HG02763 (cell line): ENCODE measurements around the gene AFF3.

ENCODE experiments used
- ATAC-seq: cut with Tn5 transposase; IDR thresholded peaks from one replicate; pipeline ENCODE4 v1.9.1; 2021; ENCODE audit warnings: mild to moderate bottlenecking, moderate library complexity; ENCODE audit not compliant: unreplicated experiment

AFF3 gene

DNA sequence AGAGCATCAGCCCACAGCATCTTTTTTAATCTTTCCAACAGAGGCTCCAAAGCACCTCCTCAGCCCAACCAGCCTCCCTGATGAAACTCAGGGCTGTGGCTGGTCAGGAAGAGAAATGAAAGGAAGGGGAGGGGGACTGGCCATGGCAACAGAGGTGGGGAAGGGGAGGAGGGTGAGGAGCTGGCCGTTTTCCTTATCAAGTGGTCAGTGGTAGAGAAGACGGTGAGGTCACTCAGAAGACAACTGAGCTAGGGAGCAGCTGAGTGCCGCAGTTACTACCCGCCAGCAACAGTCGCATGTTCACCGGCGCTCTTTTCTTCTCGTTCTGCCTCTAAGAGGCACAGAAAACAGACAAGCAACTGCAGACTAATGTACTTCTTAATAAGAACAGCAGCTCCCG, 97.4 kb downstream of the AFF3 start:
- no peak for ATAC-seq

DNA sequence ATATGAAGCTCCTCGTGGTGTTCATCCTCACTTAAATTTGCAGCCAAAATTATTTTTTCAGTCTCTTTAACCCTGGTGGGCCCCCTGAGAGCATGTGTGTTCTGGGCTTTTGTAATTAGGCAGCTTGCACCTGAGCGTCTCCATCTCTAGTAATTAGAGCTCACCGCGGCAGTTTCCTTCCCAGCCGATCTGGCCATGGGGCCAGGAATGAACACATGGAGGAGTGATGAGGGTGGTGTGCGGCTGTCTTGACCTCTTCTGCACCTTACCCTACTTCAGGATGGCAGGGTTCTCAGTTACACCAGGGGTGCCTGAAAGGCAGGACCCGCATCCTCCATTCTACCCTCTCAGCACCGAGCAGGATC, 98.5 kb downstream of the AFF3 start:
- ATAC-seq = no peak

- ATAC-seq = no peak
Measured at GRCh38 chr2:100043081-100043890, 99.1 kb downstream of the AFF3 start.

- ATAC-seq = no peak
Measured at GRCh38 chr2:100042562-100042961, 99.8 kb downstream of the AFF3 start.

- ATAC-seq = no peak
Measured at GRCh38 chr2:100041946-100042345, 100.4 kb downstream of the AFF3 start.

DNA sequence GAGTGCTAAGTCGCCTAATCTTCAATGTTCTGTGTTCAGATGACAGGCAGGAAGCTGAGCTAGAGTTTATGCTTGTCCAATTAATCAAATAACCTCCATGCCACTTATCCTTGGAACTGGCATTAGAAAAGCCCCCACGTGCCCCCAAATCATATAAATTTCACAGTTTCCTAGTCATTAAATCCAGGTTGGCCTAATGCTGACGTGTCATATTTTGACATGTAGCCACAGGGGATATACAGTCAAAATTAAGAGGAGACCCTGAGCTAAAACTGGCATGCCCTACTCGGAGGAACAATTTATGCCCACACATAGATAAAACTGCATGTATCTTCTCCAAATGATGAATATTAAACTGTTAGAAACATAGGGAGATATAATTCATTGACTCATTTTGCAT, 101.0 kb downstream of the AFF3 start:
- ATAC-seq = no peak

GRCh38 chr2:100040906-100041305, 101.5 kb downstream of the AFF3 start:
- no peak for ATAC-seq

GRCh38 chr2:100039291-100039980, 103.0 kb downstream of the AFF3 start:
- no peak for ATAC-seq

DNA sequence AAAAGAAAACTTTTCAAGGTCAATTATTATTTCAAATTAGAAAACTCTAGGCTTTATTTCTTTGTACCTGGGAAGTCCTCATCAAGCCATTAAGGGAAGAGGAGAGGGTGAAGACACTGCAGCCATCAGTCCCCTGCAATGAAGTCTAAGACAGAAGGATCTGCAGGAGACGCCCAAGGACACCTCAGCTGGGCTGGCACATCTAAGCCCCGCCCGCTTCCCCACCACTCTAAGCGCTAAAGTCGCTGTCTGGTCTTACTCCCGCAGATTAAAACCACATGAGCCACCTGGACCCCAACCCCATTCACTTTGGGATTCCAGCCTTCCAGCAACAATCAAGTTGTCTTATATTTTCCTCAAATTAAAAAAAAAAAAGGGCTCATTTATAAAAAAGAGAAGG, 104.4 kb downstream of the AFF3 start:
- no peak for ATAC-seq

GRCh38 chr2:100036793-100037192, 105.6 kb downstream of the AFF3 start:
- no peak for ATAC-seq

DNA sequence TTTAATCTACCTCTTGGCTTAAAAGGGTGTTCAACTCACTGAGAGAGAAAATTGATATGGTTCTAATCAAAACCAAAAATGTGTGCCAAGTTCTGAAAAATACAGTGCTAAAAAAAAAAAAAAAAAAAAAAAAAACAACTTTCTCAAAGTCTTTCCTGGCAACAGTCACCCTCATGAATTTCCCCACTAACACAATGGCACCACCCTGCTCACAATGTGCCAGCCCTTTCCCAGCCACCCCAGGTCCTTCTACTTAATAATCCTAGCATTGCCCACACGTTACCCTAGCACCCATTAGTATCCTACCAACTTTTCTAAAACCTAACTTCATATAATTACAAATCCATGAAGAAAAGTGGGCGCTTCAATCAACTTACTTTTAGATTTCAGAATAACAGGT, 106.4 kb downstream of the AFF3 start:
- ATAC-seq = no peak

DNA sequence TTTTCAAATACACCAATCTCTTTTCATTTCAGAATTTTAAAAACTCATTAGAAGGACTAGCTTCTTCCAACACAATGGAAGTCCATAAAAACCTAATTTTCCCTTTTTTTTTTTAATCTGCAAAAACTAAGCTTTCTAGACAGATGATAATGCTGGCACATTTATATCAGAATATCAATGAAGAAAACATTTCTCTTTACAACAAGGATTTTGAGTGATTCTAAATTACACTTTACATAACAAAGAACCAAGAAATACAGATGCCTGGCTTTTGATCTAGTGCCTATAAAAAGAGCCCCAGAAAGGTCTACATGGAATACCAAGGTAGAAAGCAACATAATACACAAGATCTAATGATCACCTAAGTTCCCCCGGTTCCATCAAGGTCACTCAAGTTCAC, 108.0 kb downstream of the AFF3 start:
- ATAC-seq = no peak

DNA sequence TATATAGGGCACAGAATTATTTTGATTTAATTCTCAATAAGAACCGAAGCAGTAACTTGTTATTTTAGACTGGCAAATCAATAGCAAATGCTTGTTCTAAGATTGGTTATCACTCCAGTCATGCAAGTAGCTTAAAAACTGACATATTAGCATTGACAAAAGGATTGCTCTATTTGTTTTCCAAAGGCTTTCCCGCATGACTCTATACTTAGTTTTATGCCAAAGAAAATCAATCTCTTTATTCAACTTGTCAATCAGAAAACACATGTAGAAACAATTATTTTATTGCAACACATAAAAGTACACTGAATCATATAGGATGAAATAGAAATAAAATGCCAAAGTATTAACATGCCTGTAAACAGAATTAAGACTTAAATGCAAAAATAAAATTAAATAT, 108.4 kb downstream of the AFF3 start:
- no peak for ATAC-seq

GRCh38 chr2:100031604-100032003, 110.8 kb downstream of the AFF3 start:
- no peak for ATAC-seq

GRCh38 chr2:100029460-100029859, 112.9 kb downstream of the AFF3 start:
- no peak for ATAC-seq

DNA sequence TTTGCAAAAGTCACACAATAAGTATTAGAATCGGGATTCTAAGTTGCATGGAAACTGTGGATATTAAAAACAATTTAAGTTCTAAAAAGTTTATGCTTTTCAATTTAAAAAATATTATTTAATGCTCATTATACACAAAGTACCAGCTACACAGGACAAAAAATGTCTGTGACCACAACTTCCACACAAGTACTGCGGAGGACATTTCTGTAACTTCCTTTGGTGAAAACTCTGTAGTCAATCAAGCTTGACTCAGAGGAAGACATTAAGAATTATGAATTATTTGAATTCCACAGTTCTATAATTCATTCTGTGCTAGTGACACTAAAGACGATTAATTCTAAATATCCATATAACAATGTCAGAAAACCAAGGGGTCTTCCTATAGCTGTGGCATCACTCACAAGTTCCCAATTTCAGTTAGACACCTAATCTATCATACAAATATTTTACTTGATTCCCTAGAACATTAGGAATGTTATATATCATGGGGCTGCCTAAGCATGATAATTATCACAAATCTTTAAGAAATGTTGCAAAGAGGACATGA, 120.5 kb downstream of the AFF3 start:
- no peak for ATAC-seq

- no peak for ATAC-seq
Measured at GRCh38 chr2:100019499-100019898, 122.9 kb downstream of the AFF3 start.

GRCh38 chr2:100018341-100019193, 123.8 kb downstream of the AFF3 start:
- ATAC-seq = no peak

DNA sequence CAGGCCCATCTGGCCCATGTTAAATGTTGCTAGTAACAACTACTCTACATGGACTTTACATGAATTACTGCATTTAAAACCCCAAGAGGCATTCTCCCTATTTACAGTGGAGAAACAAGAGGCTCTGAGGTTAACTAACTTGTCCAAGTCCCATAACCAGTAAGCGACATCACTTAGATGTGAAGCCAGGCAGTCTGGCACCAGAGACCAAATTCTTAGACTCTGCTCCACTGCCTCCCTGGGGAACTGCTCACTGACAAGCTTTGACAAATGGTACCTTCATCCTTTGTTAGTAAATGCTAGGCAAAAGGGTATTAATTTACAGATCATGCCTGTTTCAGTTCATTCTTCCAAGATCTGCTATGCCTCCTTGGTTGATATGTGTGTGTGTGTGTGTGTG, 124.8 kb downstream of the AFF3 start:
- no peak for ATAC-seq

DNA sequence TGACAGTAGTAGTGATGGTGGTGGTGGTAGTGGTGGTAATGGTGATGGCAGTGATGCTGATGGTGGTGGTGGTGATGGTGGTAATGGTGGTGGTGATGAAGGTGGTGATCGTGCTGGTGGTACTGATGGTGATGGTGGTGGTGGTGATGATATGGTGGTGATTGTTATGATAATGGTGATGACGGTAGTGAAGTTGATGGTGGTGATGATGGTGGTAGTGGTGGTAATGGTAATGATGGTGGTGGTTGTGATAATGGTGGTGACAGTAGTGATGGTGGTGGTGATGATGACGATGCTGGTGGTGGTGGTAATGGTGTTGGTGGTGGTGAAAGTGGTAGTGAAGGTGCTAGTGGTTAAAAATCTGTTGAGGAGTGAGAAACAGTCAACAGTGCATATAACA, 125.6 kb downstream of the AFF3 start:
- no peak for ATAC-seq

GRCh38 chr2:100015849-100016248, 126.5 kb downstream of the AFF3 start:
- no peak for ATAC-seq
